AG09309 (cell line): Measurements from ENCODE around the gene HTATSF1.

Experiments used
- DNase-seq: peaks from one replicate; pipeline ENCODE4 v3.0.0-alpha.2; 2010; ENCODE audit warnings: low read depth
- H3K4me3 ChIP-seq: 2 replicates; pipeline ENCODE4 v1.5.1; 2011; ENCODE audit warnings: mild to moderate bottlenecking, low read depth, low read length, moderate library complexity; ENCODE audit not compliant: control insufficient read depth
- TF ChIP-seq, protein P1 (sequence below): IDR thresholded peaks from 2 replicates; pipeline ENCODE4 v1.5.1; 2011; ENCODE audit warnings: mild to moderate bottlenecking, low read depth, low read length, inconsistent platforms; ENCODE audit not compliant: insufficient read depth, control insufficient read depth; ENCODE audit errors: missing control alignments

The HTATSF1 gene

DNA sequence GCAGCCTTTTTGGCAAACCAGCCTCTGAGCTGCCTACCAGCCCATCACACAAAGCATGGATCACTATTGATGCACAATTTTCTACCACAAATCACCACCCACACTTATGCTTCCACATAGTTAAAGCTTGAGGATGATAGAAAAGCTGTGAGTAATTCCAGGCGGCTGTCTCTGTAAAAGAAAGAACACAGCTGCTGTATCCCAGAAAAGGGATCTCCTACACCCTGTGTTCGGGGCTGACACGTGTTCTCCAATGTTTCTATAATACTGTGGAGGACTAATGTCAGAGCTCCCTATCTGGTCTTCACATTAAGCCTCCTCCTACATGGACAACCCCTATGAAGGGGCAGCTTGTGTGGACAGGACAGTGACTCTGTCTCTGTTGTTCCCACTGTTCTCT lies 22.2 kb upstream of the HTATSF1 start:
- DNase-seq: no peak
- TF ChIP-seq, protein P1, sequence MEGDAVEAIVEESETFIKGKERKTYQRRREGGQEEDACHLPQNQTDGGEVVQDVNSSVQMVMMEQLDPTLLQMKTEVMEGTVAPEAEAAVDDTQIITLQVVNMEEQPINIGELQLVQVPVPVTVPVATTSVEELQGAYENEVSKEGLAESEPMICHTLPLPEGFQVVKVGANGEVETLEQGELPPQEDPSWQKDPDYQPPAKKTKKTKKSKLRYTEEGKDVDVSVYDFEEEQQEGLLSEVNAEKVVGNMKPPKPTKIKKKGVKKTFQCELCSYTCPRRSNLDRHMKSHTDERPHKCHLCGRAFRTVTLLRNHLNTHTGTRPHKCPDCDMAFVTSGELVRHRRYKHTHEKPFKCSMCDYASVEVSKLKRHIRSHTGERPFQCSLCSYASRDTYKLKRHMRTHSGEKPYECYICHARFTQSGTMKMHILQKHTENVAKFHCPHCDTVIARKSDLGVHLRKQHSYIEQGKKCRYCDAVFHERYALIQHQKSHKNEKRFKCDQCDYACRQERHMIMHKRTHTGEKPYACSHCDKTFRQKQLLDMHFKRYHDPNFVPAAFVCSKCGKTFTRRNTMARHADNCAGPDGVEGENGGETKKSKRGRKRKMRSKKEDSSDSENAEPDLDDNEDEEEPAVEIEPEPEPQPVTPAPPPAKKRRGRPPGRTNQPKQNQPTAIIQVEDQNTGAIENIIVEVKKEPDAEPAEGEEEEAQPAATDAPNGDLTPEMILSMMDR: no peak
- H3K4me3 ChIP-seq: no peak overlapping the region

DNA sequence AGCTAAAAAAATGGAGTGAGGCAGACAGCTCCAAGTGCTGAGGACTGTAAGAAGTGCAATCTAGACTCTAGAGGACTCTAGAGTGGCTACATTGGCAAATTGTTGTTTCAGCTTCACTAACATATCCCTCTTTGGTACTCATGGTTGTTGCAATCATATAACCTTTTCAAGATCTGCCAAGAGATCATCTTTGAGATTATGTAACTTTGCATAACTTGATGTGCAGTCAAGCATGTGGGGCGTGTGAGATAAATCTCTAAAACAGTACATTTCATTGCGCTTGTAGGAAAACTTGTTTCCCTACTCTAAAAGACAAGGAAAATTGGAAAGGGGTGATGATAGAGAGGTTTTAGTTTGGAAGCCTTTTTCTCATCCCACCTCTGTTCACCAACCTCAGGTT lies 20.9 kb upstream of the HTATSF1 start:
- no peak for DNase-seq
- TF ChIP-seq, protein P1: no peak
- H3K4me3 ChIP-seq: no peak overlapping the region

DNA sequence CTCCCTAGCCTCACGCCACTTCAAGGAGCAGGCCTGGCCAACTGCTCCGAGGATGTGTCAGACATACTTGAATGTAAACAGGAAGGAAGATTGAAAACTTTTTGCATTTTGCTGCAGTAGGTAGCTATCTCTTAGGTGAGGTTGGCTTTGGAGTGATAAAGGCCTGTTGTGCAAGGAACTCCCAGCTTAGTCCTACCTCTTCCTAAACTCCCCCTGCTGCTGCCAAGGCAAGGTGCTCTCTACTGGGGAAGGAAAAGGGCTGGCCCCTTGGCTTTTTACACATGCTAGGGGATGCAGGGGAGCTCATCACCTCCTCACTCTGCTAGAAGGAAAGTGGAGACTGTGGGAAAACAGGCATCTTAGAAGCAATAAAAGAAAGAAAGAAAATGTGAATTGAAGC lies 20.4 kb upstream of the HTATSF1 start:
- no peak overlapping the region for H3K4me3 ChIP-seq
- no peak for DNase-seq
- TF ChIP-seq, protein P1: no peak

DNA sequence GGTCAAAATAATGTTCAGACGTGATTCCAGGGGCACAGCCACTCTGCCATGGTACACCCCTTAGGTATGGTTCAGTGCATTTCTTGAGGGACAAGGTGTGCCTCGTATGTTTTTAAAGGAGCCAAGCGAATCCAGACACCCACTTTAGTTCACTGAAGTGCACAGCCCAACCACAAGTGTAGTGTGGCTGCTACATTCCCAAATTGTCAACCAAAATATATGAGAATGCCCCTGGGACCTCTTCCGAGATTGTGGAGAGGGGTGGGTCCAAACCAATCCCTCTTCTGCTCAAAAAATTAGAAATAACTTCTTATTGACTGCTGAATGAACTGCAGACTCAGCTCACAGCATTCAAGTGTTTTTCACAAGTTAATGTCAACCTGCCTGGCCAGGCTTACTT lies 17.0 kb upstream of the HTATSF1 start:
- no peak overlapping the region for H3K4me3 ChIP-seq
- TF ChIP-seq, protein P1: no peak
- no peak for DNase-seq

DNA sequence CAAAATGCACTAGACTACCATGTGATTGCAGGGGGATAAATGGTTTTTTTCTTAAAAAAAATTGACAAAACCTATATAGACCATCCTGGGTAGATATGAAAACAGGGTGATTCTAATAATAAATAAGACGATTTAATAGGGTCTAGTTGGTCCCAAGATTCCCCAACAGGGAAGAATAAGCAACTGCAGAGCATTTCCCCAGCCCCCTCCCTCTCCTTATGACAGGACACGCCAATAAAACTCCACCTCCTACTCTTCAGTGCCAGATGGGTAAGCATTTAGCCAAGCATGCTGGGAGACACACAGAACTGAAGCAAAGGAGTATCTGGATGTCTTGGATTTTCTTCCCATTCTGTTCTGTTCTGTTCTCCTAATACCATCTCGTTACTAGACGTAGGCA lies 9.7 kb upstream of the HTATSF1 start, which contains the start of gene BRS3:
Gene BRS3, plus strand, starts transcription at position 301 of the 400 bp plus-strand sequence. CDS start 168 bp downstream, outside the sequence.
- TF ChIP-seq, protein P1: no peak

DNA sequence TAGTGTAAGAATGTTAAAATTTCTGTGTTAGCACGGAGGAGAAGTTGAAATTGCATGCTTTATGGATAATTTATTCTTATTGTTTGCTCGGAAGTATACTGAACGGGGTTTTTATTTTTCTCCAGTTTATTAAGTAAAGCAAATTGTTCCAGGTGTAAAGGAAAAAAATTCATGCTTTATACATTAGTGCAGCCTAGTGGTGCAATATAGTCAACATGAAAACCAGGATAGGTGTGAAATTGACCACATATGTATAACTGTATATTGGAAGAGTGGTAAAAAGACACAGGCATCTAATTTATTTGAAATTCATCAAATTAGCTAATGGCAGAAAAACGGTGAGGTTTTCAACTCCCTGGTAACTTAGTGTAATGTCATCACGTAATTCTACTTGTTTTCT lies 8.7 kb upstream of the HTATSF1 start:
- DNase-seq: no peak
- TF ChIP-seq, protein P1: no peak
- no peak overlapping the region for H3K4me3 ChIP-seq

More for the DNA sequence above, 9.7 kb upstream of the HTATSF1 start, which contains the start of gene BRS3:
- no peak within 1 kb of the TSS for H3K4me3 ChIP-seq
- no peak for DNase-seq

DNA sequence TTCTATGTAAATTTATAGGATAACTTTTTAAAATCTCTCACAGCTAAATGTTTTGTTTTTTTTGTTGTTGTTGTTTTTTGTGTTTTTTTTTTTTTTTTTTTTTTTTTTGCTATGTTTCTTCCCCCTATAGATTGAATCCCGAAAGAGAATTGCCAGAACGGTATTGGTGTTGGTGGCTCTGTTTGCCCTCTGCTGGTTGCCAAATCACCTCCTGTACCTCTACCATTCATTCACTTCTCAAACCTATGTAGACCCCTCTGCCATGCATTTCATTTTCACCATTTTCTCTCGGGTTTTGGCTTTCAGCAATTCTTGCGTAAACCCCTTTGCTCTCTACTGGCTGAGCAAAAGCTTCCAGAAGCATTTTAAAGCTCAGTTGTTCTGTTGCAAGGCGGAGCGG lies 5.6 kb upstream of the HTATSF1 start:
- no peak for DNase-seq
- TF ChIP-seq, protein P1: no peak
- no peak overlapping the region for H3K4me3 ChIP-seq
